T-cell (primary cell): ENCODE results near the gene GBF1. TPM values are rescaled to one million over a fixed set of nuclear protein-coding genes. Genes with fewer than 3 reads are reported as not detected.

Source experiments
- ATAC-seq, 4 experiments: fragments of 200-7000 bp in 3 of 4; fragments of 150-1000 bp in 1 of 4; cut with Tn5 transposase; replicated peaks in 1 of 4; 1 replicate in 3 of 4; 2 replicates in 1 of 4; pipeline ENCODE4 v1.10.0; 2021; ENCODE audit warnings: moderate library complexity in 3 of 4, mild to moderate bottlenecking in 2 of 4, moderate number of reproducible peaks in 1 of 4
- CTCF ChIA-PET, 2 donors: fragments of 300-600 bp; sonication (Branson Sonifier 250); formaldehyde crosslinking; loops; one replicate each; lab custom pipeline; 2022; ENCODE audit warnings: antibody characterized with exemption in 2 of 2; lab: Charles Lee
- POLR2A ChIA-PET, 2 donors: fragments of 300-600 bp; sonication (Branson Sonifier 250); formaldehyde crosslinking; loops; one replicate each; lab custom pipeline; 2022; ENCODE audit warnings: antibody characterized with exemption in 2 of 2; lab: Charles Lee
- DNase-seq, 35 experiments: peaks; one replicate each; pipeline versions ENCODE4 v3.0.0 to v3.0.0-alpha.2; 2013 to 2023
- H3K27ac ChIP-seq: one replicate; pipeline ENCODE4 v1.5.1; 2013; ENCODE audit warnings: low read length
- H3K27me3 ChIP-seq, 2 experiments: replicated peaks in 1 of 2; 1 replicate in 1 of 2; 2 replicates in 1 of 2; pipeline versions ENCODE4 v1.6.1 to v1.7.0; 2013; ENCODE audit warnings: low read length in 1 of 2, mixed read lengths in 1 of 2; ENCODE audit not compliant: control insufficient read depth in 2 of 2, insufficient read depth in 2 of 2; ENCODE audit errors: extremely low read depth in 1 of 2
- H3K36me3 ChIP-seq, 2 donors: 1 replicate in 1 of 2; 2 replicates in 1 of 2; pipeline versions ENCODE4 v1.6.1 to v1.7.0; 2013; ENCODE audit warnings: low read length in 1 of 2; ENCODE audit not compliant: control insufficient read depth in 2 of 2, insufficient read depth in 1 of 2; ENCODE audit errors: extremely low read depth in 1 of 2
- H3K4me1 ChIP-seq, 2 experiments: 1 replicate in 1 of 2; 2 replicates in 1 of 2; pipeline versions ENCODE4 v1.6.1 to v1.7.0; 2013; ENCODE audit warnings: low read length in 2 of 2, mixed read lengths in 1 of 2; ENCODE audit not compliant: insufficient read depth in 2 of 2, control insufficient read depth in 1 of 2; ENCODE audit errors: extremely low read depth in 1 of 2
- H3K4me3 ChIP-seq, 2 donors: 1 replicate in 1 of 2; 2 replicates in 1 of 2; pipeline versions ENCODE4 v1.5.1 to v1.7.0; 2013; ENCODE audit warnings: mild to moderate bottlenecking in 2 of 2, low read length in 1 of 2, moderate library complexity in 1 of 2; ENCODE audit not compliant: control insufficient read depth in 1 of 2; ENCODE audit errors: extremely low read depth in 1 of 2
- H3K9me3 ChIP-seq: 2 replicates; pipeline ENCODE4 v1.7.0; 2013
- H3K27ac Mint-ChIP-seq, 2 donors: one replicate each; pipeline ENCODE4 v1.8.0; 2020 to 2021; ENCODE audit warnings: mild to moderate bottlenecking in 2 of 2, mixed read lengths in 2 of 2
- H3K27me3 Mint-ChIP-seq, 2 donors: one replicate each; pipeline ENCODE4 v1.8.0; 2021 to 2022; ENCODE audit warnings: mixed read lengths in 2 of 2
- H3K36me3 Mint-ChIP-seq: one replicate; pipeline ENCODE4 v1.8.0; 2021; ENCODE audit warnings: mixed read lengths
- H3K4me1 Mint-ChIP-seq, 3 donors: one replicate each; pipeline ENCODE4 v1.8.0; 2020 to 2022; ENCODE audit warnings: mixed read lengths in 3 of 3, mild to moderate bottlenecking in 1 of 3
- H3K4me3 Mint-ChIP-seq, 3 donors: one replicate each; pipeline ENCODE4 v1.8.0; 2020 to 2022; ENCODE audit warnings: mild to moderate bottlenecking in 3 of 3, mixed read lengths in 3 of 3, moderate library complexity in 3 of 3
- H3K9me3 Mint-ChIP-seq, 3 donors: one replicate each; pipeline ENCODE4 v1.8.0; 2020 to 2022; ENCODE audit warnings: mixed read lengths in 3 of 3
- WGBS: methylation state at CpG from one replicate; pipeline ENCODE4 v1.1.5; 2013; ENCODE audit warnings: missing lambda C conversion rate; ENCODE audit not compliant: insufficient coverage; 5-methylcytosine and 5-hydroxymethylcytosine counted together
- total RNA-seq, 35 experiments: library from RNA in 6 of 35; stranded (reverse) in 6 of 35; fragments of 120-200 nt in 1 of 35; gene quantifications; one replicate each; pipeline versions ENCODE4 v1.2.1 to v1.2.4 and lab custom pipeline; 2013 to 2026

GBF1 gene
- total RNA-seq, 5 donors from 2014 or later (not counting 1 experiment from before 2014, with no cell fraction given): 37.2 to 41.1 (median 38.7) TPM

- Mint-ChIP-seq H3K36me3 (no peaks in the 10 kb centered on the region), H3K4me3 (peak overlapping the region; percentile 73 to 82 (median 76)), H3K27ac (peak overlapping the region; percentile 65 to 87), H3K4me1 (peaks cover 31 to 43% (median 37%) of the 10 kb centered on the region in 3 donors), H3K9me3 (no peaks in the 10 kb centered on the region), H3K27me3 (peaks cover 0 to 33% of the 10 kb centered on the region in 2 donors)
- Histone ChIP-seq H3K4me3 (peak overlapping the region; percentile 17 to 33), H3K36me3 (peaks cover 0 to 1% of the 10 kb centered on the region in 2 donors), H3K4me1 (peaks cover 16 to 53% of the 10 kb centered on the region in 2 experiments), H3K27ac (no peak overlapping the region), H3K27me3 (peaks cover 0 to 57% of the 10 kb centered on the region in 2 experiments), H3K9me3 (no peaks in the 10 kb centered on the region)
- POLR2A ChIA-PET: interaction anchor here in 1 of 2 donors (0.6 kb wide), 2 partner anchors 9 to 11 kb away, joined by 3 read pairs; no protein-coding TSS in a partner anchor
- CTCF ChIA-PET: no interaction called here
- DNase-seq: peak in 2 of 35 experiments; percentile 46 to 57
- peak in 1 of 4 experiments; percentile 19 for ATAC-seq
- 75% methylated on average over 12 of the region's 14 CpGs for WGBS
Observed at GRCh38 chr10:102408131-102408727, 162.9 kb downstream of the GBF1 start.

DNA sequence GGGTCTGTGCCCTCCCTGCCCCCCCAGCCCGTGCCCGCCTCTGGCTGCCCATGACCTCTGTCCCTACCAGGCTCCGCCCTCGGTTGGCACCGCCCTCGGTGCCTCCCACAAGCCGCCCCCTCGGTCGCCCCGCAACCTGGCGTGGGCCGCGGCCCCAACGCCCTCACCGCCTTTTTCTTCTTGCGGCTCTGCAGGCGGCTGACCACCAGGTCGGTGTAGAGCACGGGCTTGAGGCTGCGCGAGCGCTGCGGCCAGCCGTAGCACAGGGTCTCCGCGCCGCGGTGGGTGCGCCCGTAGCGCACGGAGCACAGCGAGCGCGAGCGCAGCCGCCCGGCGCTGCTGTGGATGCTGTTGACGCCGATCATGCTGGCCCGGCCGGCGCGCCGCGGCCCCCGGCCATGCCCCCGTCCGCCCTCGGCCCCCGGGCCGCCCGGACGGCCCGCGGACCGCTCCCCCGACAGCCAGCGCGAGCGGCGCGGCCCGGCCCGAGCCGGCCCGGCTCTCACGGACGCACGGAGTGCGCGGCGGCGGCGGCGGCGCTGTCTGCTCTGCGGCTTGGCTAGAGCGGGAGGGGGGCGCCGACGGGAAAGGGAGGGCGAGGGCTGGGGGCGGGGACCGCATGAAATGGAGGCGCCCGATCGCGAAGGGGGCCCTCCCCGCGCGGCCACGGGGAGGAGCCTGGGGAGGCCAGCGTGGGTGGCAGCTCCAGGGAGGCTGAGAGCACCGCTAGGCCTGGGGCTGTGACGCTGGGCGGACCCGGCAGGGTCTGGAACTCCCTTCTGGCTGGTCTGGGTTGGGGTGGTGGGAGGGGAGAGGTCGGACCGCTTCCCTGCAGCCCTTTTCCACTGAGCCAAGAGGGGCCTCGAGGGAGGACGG is 163.6 kb downstream of the GBF1 start:
- H3K27me3 ChIP-seq: peaks cover 0 to 58% of the 10 kb centered on the region in 2 experiments
- H3K4me1 ChIP-seq: peaks cover 16 to 50% of the 10 kb centered on the region in 2 experiments
- CTCF ChIA-PET: interaction anchor here in 1 of 2 donors (0.7 to 1.0 kb wide), 2 partner anchors 45 to 178 kb away, joined by 3 read pairs; no protein-coding TSS in a partner anchor
- no peaks in the 10 kb centered on the region for H3K9me3 ChIP-seq
- H3K4me3 ChIP-seq: peak overlapping the region; percentile 50 to 73
- Mint-ChIP-seq H3K36me3 (no peaks in the 10 kb centered on the region), H3K4me3 (peak overlapping the region; percentile 73 to 82 (median 76)), H3K4me1 (peaks cover 32 to 43% (median 36%) of the 10 kb centered on the region in 3 donors), H3K27ac (peak overlapping the region in 1 of 2 donors; percentile 85), H3K27me3 (peaks cover 0 to 33% of the 10 kb centered on the region in 2 donors), H3K9me3 (no peaks in the 10 kb centered on the region)
- no peaks in the 10 kb centered on the region for H3K36me3 ChIP-seq
- peak; percentile 67 to 83 (median 79) for ATAC-seq
- peak; percentile 43 to 82 (median 69) for DNase-seq
- 1% methylated on average over 101 of the region's 103 CpGs for WGBS
- H3K27ac ChIP-seq: peak overlapping the region; percentile 42
- POLR2A ChIA-PET: interaction anchor here (0.6 to 1.0 kb wide), 2 partner anchors 10 to 14 kb away, joined by 3 to 4 read pairs; no protein-coding TSS in a partner anchor

DNA sequence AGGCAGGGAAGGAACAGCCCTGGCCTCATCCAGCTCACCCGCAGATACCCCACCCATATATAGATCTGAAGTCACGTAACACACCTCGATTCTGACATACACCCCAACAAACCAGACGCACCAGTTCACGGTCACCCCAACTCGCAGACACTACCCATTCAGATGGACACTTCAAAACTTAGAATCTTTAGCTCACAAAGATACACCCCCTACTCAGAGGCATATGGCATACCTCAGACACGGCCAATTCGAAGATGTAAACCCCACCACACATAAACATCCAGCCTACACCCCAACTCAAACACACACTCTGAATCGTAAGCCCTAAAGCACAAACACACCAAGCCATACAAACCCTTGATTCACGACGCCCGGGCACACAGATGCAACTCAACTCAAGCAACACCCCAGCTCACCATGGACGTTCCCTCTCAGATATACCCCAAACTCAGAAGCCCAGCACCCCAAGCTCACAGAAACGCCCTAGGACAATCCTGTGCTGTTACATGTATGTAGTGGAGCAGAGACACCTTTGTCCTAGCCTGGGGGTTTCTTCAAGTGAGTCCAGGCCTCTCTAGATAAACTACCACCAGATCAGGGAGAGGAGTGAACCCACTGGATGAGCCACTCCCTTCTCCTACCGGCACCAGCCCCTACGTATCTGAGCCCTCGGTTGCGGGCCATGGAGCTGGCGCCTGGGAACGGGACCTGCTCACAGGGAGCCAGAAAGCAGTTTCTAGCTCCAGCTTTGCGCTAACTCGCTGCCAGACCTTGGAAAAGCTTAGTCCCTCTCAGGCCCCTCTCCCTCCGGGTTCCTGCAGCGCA is 164.5 kb downstream of the GBF1 start:
- ATAC-seq (peak in 3 of 4 experiments; percentile 1 to 6 (median 3)), DNase-seq (peak in 1 of 35 experiments; percentile 27)
- H3K4me1 ChIP-seq: peaks cover 16 to 50% of the 10 kb centered on the region in 2 experiments
- no peaks in the 10 kb centered on the region for H3K36me3 ChIP-seq
- ChIA-PET POLR2A (interaction anchor here (0.6 to 1.0 kb wide), 4 partner anchors 11 to 37 kb away, joined by 3 to 4 read pairs (median 3); no protein-coding TSS in a partner anchor), CTCF (interaction anchor here (0.6 to 1.0 kb wide), 2 partner anchors 62 to 179 kb away, joined by 3 read pairs; no protein-coding TSS in a partner anchor)
- H3K27me3 ChIP-seq: peaks cover 0 to 65% of the 10 kb centered on the region in 2 experiments
- H3K27me3 Mint-ChIP-seq: peaks cover 0 to 37% of the 10 kb centered on the region in 2 donors
- H3K4me3 ChIP-seq: peak overlapping the region; percentile 50 to 73
- peaks cover 32 to 43% (median 36%) of the 10 kb centered on the region in 3 donors for H3K4me1 Mint-ChIP-seq
- H3K9me3 ChIP-seq: no peaks in the 10 kb centered on the region
- peak overlapping the region; percentile 42 for H3K27ac ChIP-seq
- 34% methylated on average over 20 of the region's 24 CpGs for whole genome bisulfite sequencing
- peak overlapping the region; percentile 54 to 85 for H3K27ac Mint-ChIP-seq
- peak overlapping the region; percentile 63 to 82 (median 69) for H3K4me3 Mint-ChIP-seq
- no peaks in the 10 kb centered on the region for H3K36me3 Mint-ChIP-seq
- H3K9me3 Mint-ChIP-seq: no peaks in the 10 kb centered on the region

- 5% methylated on average over 38 of the region's 48 CpGs for WGBS
- H3K27me3 ChIP-seq: peaks cover 0 to 71% of the 10 kb centered on the region in 2 experiments
- H3K27me3 Mint-ChIP-seq: peaks cover under 1 to 39% of the 10 kb centered on the region in 2 donors
- H3K4me1 ChIP-seq: peaks cover 16 to 50% of the 10 kb centered on the region in 2 experiments
- H3K27ac Mint-ChIP-seq: peak overlapping the region; percentile 54 to 85
- DNase-seq (peak in 27 of 35 experiments; percentile 33 to 71 (median 54)), ATAC-seq (peak; percentile 27 to 33 (median 31))
- H3K9me3 Mint-ChIP-seq: no peaks in the 10 kb centered on the region
- CTCF ChIA-PET: interaction anchor here in 1 of 2 donors (1.3 kb wide), 1 partner anchor 13 kb away, joined by 3 read pairs; no protein-coding TSS in a partner anchor
- no peak overlapping the region for H3K27ac ChIP-seq
- H3K4me1 Mint-ChIP-seq: peaks cover 32 to 43% (median 36%) of the 10 kb centered on the region in 3 donors
- no peaks in the 10 kb centered on the region for H3K36me3 ChIP-seq
- H3K9me3 ChIP-seq: no peaks in the 10 kb centered on the region
- H3K4me3 Mint-ChIP-seq: peak overlapping the region; percentile 69 to 82 (median 70)
- POLR2A ChIA-PET: interaction anchor here in 1 of 2 donors (0.6 kb wide), 1 partner anchor 37 kb away, joined by 3 read pairs; no protein-coding TSS in a partner anchor
- H3K4me3 ChIP-seq: peak overlapping the region; percentile 50 to 73
- no peaks in the 10 kb centered on the region for H3K36me3 Mint-ChIP-seq
Observed at GRCh38 chr10:102410429-102411073, 165.2 kb downstream of the GBF1 start.
